Measurements from ENCODE around the gene VPS4A.

The VPS4A gene

DNA sequence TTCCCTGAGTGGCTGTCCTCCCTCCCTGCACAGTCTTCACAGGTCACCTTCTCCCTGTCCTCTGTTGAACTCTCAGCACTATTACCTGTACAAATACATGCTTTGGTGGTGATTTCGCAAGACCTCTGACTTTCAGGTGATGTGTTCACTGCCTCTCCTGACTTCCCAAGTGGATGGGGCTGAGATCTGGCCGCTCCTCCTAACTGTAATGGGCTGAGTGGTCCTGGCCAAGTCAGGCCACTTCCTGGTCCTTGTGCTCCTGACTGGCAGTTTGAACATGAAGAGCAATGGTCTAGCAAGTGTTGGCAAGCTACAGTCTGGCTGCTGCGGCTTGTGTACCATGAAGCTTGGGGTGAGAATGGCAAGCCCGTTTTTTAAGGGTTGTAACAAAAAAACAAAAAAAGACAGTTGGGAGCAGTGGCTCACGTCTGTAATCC, 52.1 kb downstream of the VPS4A start:
- Histone ChIP-seq H3K4me3 (ENCODE audit: low read length, poor library complexity, severe bottlenecking) (no peak overlapping the region), H3F3A (ENCODE audit: low read depth) (no peaks in the 10 kb centered on the region), H3K4me2 (ENCODE audit: low read depth, low read length, poor library complexity, severe bottlenecking) (no peak overlapping the region), H3K27me3 (ENCODE audit: insufficient read depth, low read length, poor library complexity, severe bottlenecking) (no peaks in the 10 kb centered on the region), H4K20me1 (ENCODE audit: insufficient read depth, low read length, poor library complexity, severe bottlenecking) (no peaks in the 10 kb centered on the region), H3K79me2 (ENCODE audit: insufficient read depth, low read length) (no peaks in the 10 kb centered on the region), H3K36me3 (ENCODE audit: insufficient read depth, low read length) (peaks cover 41% of the 10 kb centered on the region; the same call in 1 of the 2 replicates), H3K9me2 (replicated peaks; ENCODE audit: low read depth, low read length) (no peaks in the 10 kb centered on the region), H3K9ac (ENCODE audit: low read depth, low read length, poor library complexity, severe bottlenecking) (no peak overlapping the region), H3K9me3 (ENCODE audit: insufficient read depth, low read depth, low read length) (no peaks in the 10 kb centered on the region), H2AFZ (ENCODE audit: low read length) (no peak overlapping the region), H3K4me1 (ENCODE audit: insufficient read depth, low read length, poor library complexity, severe bottlenecking) (no peaks in the 10 kb centered on the region)
- TF ChIP-seq EZH2phosphoT487 (IDR thresholded peaks at IDR 0.05; ENCODE audit: borderline replicate concordance) (no peak), CTCF (conservative IDR thresholded peaks at IDR 0.05; ENCODE audit: low read length) (no peak)

DNA sequence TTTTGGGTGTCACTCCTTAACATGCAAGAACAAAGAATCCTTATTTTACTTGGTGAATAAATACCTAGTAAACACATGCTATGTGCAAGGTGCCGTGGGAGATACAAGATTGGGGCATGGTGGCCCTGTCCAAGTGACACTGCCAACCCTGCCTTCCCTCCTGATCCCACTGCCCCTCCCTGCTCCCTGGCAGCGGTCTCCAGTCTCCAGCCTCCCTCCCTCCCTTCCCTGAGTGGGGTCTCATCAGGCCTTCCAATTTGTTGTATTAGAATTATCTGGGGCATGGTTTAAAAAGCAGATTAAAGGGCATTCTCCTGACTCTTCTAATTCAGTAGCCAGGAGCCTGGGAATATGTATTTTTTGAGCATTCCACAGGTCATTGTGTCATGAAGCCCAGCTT, 52.9 kb downstream of the VPS4A start:
- TF ChIP-seq CTCF (conservative IDR thresholded peaks at IDR 0.05; ENCODE audit: low read length) (no peak), EZH2phosphoT487 (IDR thresholded peaks at IDR 0.05; ENCODE audit: borderline replicate concordance) (no peak)
- H2AFZ ChIP-seq (ENCODE audit: low read length) = no peak overlapping the region
- H3K4me2 ChIP-seq (ENCODE audit: low read depth, low read length, poor library complexity, severe bottlenecking) = no peak overlapping the region
- H3K4me3 ChIP-seq (ENCODE audit: low read length, poor library complexity, severe bottlenecking) = no peak overlapping the region
- no peaks in the 10 kb centered on the region for H3K9me3 ChIP-seq (ENCODE audit: insufficient read depth, low read depth, low read length)
- no peaks in the 10 kb centered on the region for H3K27me3 ChIP-seq (ENCODE audit: insufficient read depth, low read length, poor library complexity, severe bottlenecking)
- no peaks in the 10 kb centered on the region for H3K79me2 ChIP-seq (ENCODE audit: insufficient read depth, low read length)
- no peak overlapping the region for H3K9ac ChIP-seq (ENCODE audit: low read depth, low read length, poor library complexity, severe bottlenecking)
- H4K20me1 ChIP-seq (ENCODE audit: insufficient read depth, low read length, poor library complexity, severe bottlenecking) = no peaks in the 10 kb centered on the region
- H3K36me3 ChIP-seq (ENCODE audit: insufficient read depth, low read length) = peaks cover 46% of the 10 kb centered on the region; the same call in 1 of the 2 replicates
- H3K9me2 ChIP-seq (replicated peaks; ENCODE audit: low read depth, low read length) = no peaks in the 10 kb centered on the region
- H3K4me1 ChIP-seq (ENCODE audit: insufficient read depth, low read length, poor library complexity, severe bottlenecking) = peaks cover 3% of the 10 kb centered on the region
- no peaks in the 10 kb centered on the region for H3F3A ChIP-seq (ENCODE audit: low read depth)

GRCh38 chr16:69365901-69366300, 54.8 kb downstream of the VPS4A start:
- no peak for TF ChIP-seq CTCF (conservative IDR thresholded peaks at IDR 0.05; ENCODE audit: low read length)
- no peak for TF ChIP-seq EZH2phosphoT487 (IDR thresholded peaks at IDR 0.05; ENCODE audit: borderline replicate concordance)
- peaks cover 62% of the 10 kb centered on the region; the same call in 1 of the 2 replicates for H3K36me3 ChIP-seq (ENCODE audit: insufficient read depth, low read length)

More at GRCh38 chr16:69365901-69366300, 54.8 kb downstream of the VPS4A start:
- H3K79me2 ChIP-seq (ENCODE audit: insufficient read depth, low read length) = no peaks in the 10 kb centered on the region
- H3K9me3 ChIP-seq (ENCODE audit: insufficient read depth, low read depth, low read length) = no peaks in the 10 kb centered on the region
- no peak overlapping the region for H3K4me3 ChIP-seq (ENCODE audit: low read length, poor library complexity, severe bottlenecking)
- no peaks in the 10 kb centered on the region for H4K20me1 ChIP-seq (ENCODE audit: insufficient read depth, low read length, poor library complexity, severe bottlenecking)
- H3F3A ChIP-seq (ENCODE audit: low read depth) = no peaks in the 10 kb centered on the region
- no peak overlapping the region for H3K9ac ChIP-seq (ENCODE audit: low read depth, low read length, poor library complexity, severe bottlenecking)
- no peaks in the 10 kb centered on the region for H3K9me2 ChIP-seq (replicated peaks; ENCODE audit: low read depth, low read length)
- H3K4me1 ChIP-seq (ENCODE audit: insufficient read depth, low read length, poor library complexity, severe bottlenecking) = peaks cover 3% of the 10 kb centered on the region
- H2AFZ ChIP-seq (ENCODE audit: low read length) = no peak overlapping the region
- H3K27me3 ChIP-seq (ENCODE audit: insufficient read depth, low read length, poor library complexity, severe bottlenecking) = no peaks in the 10 kb centered on the region
- H3K4me2 ChIP-seq (ENCODE audit: low read depth, low read length, poor library complexity, severe bottlenecking) = no peak overlapping the region

Measured in Loucy (cell line).